Calu3 (cell line): ENCODE measurements around the gene ZFYVE19. TPM values are rescaled to one million over a fixed set of nuclear protein-coding genes. Genes with fewer than 3 reads are reported as not detected.
"Not testable (repeated sequence)": the region's sequence is repeated elsewhere in the genome, so short reads cannot be mapped to it uniquely, and the experiment has no call there.

Experiments used
- BruUV-seq: library from RNA; stranded (reverse); fragments of 400-500 nt; replicated peaks from 2 replicates; lab custom pipeline; 2021; lab: Mats Ljungman, UMichigan
- CTCF ChIA-PET: fragments of 300-600 bp; sonication (Branson Sonifier 250); formaldehyde crosslinking; loops from one replicate; lab custom pipeline; 2022; ENCODE audit warnings: antibody characterized with exemption; lab: Charles Lee
- DNase-seq: peaks from one replicate; pipeline ENCODE4 v3.0.0; 2022
- H3K27ac Mint-ChIP-seq: one replicate; pipeline ENCODE4 v1.8.0; 2022; ENCODE audit warnings: mixed read lengths; ENCODE audit not compliant: unreplicated experiment
- H3K27me3 Mint-ChIP-seq: one replicate; pipeline ENCODE4 v1.8.0; 2022; ENCODE audit warnings: mixed read lengths; ENCODE audit not compliant: unreplicated experiment
- H3K36me3 Mint-ChIP-seq: one replicate; pipeline ENCODE4 v1.8.0; 2022; ENCODE audit warnings: mild to moderate bottlenecking, moderate library complexity, mixed read lengths; ENCODE audit not compliant: insufficient read depth, unreplicated experiment
- H3K4me1 Mint-ChIP-seq: one replicate; pipeline ENCODE4 v1.8.0; 2022; ENCODE audit warnings: mild to moderate bottlenecking, low read depth, mixed read lengths; ENCODE audit not compliant: unreplicated experiment
- H3K4me3 Mint-ChIP-seq: one replicate; pipeline ENCODE4 v1.8.0; 2022; ENCODE audit warnings: mild to moderate bottlenecking, low read depth, moderate library complexity, mixed read lengths; ENCODE audit not compliant: unreplicated experiment
- H3K9me3 Mint-ChIP-seq: one replicate; pipeline ENCODE4 v1.8.0; 2022; ENCODE audit warnings: low read depth, mixed read lengths; ENCODE audit not compliant: unreplicated experiment
- CTCF ChIP-seq: fragments of 200-600 bp; IDR thresholded peaks from one replicate; pipeline ENCODE4 v1.8.0; 2022; ENCODE audit warnings: antibody characterized with exemption; ENCODE audit not compliant: unreplicated experiment
- intact Hi-C: fragments of 100-400 bp; cut with micrococcal nuclease; formaldehyde crosslinking; loops from one replicate; pipeline ENCODE4 v1.10.0; 2022; ENCODE audit not compliant: unreplicated experiment
- total RNA-seq: library from RNA; stranded (reverse); gene quantifications from 2 replicates; pipeline ENCODE4 v1.2.3, GENCODE V29; 2022

The ZFYVE19 gene
- total RNA-seq, 1 experiment from 2014 or later = 13.9 TPM

GRCh38 chr15:40859206-40859851 is 52.4 kb downstream of the ZFYVE19 start:
- peak; percentile 89 for DNase-seq
- H3K4me1 Mint-ChIP-seq = peaks cover 17% of the 10 kb centered on the region
- no peaks in the 10 kb centered on the region for H3K27me3 Mint-ChIP-seq
- H3K27ac Mint-ChIP-seq = peak overlapping the region; percentile 63
- CTCF ChIA-PET = interaction anchor here (0.5 to 5.8 kb wide), 8 partner anchors 13 to 319 kb away, joined by 3 to 95 read pairs (median 14); partner anchors contain the start of genes RHOV and VPS18
- H3K9me3 Mint-ChIP-seq = no peaks in the 10 kb centered on the region
- no TSS peak for BruUV-seq
- intact Hi-C loops = loop anchor here (1.0 kb wide), 1 partner anchor 33 kb away; no protein-coding TSS in a partner anchor
- H3K4me3 Mint-ChIP-seq = no peak overlapping the region
- H3K36me3 Mint-ChIP-seq = peaks cover 27% of the 10 kb centered on the region
- peak; percentile 48 for TF ChIP-seq CTCF

- DNase-seq, intact Hi-C loops, H3K4me3 Mint-ChIP-seq, BruUV-seq, H3K9me3 Mint-ChIP-seq, H3K27ac Mint-ChIP-seq, H3K27me3 Mint-ChIP-seq: not testable (repeated sequence)
- Mint-ChIP-seq H3K36me3 (peaks cover 28% of the 10 kb centered on the region), H3K4me1 (peaks cover 22% of the 10 kb centered on the region)
- CTCF ChIA-PET = interaction anchor here (0.6 to 5.8 kb wide), 4 partner anchors 12 to 358 kb away, joined by 3 to 92 read pairs (median 6); no protein-coding TSS in a partner anchor
Observed at GRCh38 chr15:40861147-40861546, 54.3 kb downstream of the ZFYVE19 start.

GRCh38 chr15:40863660-40864270 is 56.9 kb downstream of the ZFYVE19 start:
- no peak for DNase-seq
- Mint-ChIP-seq H3K9me3 (no peaks in the 10 kb centered on the region), H3K27ac (no peak overlapping the region), H3K4me1 (peaks cover 26% of the 10 kb centered on the region), H3K27me3 (no peaks in the 10 kb centered on the region), H3K36me3 (peaks cover 14% of the 10 kb centered on the region), H3K4me3 (no peak overlapping the region)
- CTCF ChIA-PET = interaction anchor here (0.9 to 2.2 kb wide), 3 partner anchors 10 to 31 kb away, joined by 4 to 13 read pairs (median 10); partner anchors contain the start of gene VPS18
- intact Hi-C loops = no loop called here
- no TSS peak for BruUV-seq
- TF ChIP-seq CTCF = no peak

Other genes with a start within 250 kb of the ZFYVE19 start
- 11.4 and 13.6 TPM in 2 replicates for gene CCDC32, start 242.0 kb upstream of the ZFYVE19 start, total RNA-seq
- 8.5 and 9.2 TPM in 2 replicates for gene RPUSD2, start 237.8 kb upstream of the ZFYVE19 start, total RNA-seq
- 11.0 and 19.0 TPM in 2 replicates for gene KNL1, start 212.8 kb upstream of the ZFYVE19 start, total RNA-seq
- 12.8 and 14.5 TPM in 2 replicates for gene RAD51, start 111.9 kb upstream of the ZFYVE19 start, total RNA-seq
- 23.5 and 25.5 TPM in 2 replicates for gene RMDN3, start 51.8 kb upstream of the ZFYVE19 start, total RNA-seq
- gene GCHFR, start 43.0 kb upstream of the ZFYVE19 start, total RNA-seq = 5.6 and 11.6 TPM in 2 replicates
- 0.56 and 0.64 TPM in 2 replicates for gene C15orf62, start 37.1 kb upstream of the ZFYVE19 start, total RNA-seq
- 15.2 and 17.4 TPM in 2 replicates for gene DNAJC17, start 384 bp downstream of the ZFYVE19 start, total RNA-seq
- gene PPP1R14D, start 21.6 kb downstream of the ZFYVE19 start, total RNA-seq = 0.51 and 1.7 TPM in 2 replicates
- gene SPINT1, start 37.0 kb downstream of the ZFYVE19 start, total RNA-seq = 93.7 and 98.4 TPM in 2 replicates
- 4.2 and 4.9 TPM in 2 replicates for gene RHOV, start 67.1 kb downstream of the ZFYVE19 start, total RNA-seq
- 14.3 and 16.6 TPM in 2 replicates for gene VPS18, start 87.4 kb downstream of the ZFYVE19 start, total RNA-seq
- not detected in 2 replicates for gene DLL4, start 122.3 kb downstream of the ZFYVE19 start, total RNA-seq
- 5.0 and 5.2 TPM in 2 replicates for gene CHAC1, start 146.4 kb downstream of the ZFYVE19 start, total RNA-seq